Testis (tissue), 3 donors: Measurements from ENCODE around the gene GSTT2. TPM values are rescaled to one million over a fixed set of nuclear protein-coding genes. Genes with fewer than 3 reads are reported as not detected.
"Not testable (repeated sequence)": the region's sequence is repeated elsewhere in the genome, so short reads cannot be mapped to it uniquely, and the experiment has no call there.

Source experiments
- DNase-seq: peaks from one replicate; pipeline ENCODE4 v3.0.0-alpha.2; 2019
- H3K27ac ChIP-seq, 2 donors: fragments of 200-600 bp; sonication (generic); one replicate each; pipeline ENCODE4 v1.5.1; 2019
- H3K27me3 ChIP-seq: fragments of 200-600 bp; sonication (generic); one replicate; pipeline ENCODE4 v1.5.1; 2019
- H3K36me3 ChIP-seq: fragments of 200-600 bp; sonication (generic); one replicate; pipeline ENCODE4 v1.5.1; 2017; ENCODE audit warnings: low read depth; ENCODE audit errors: missing control alignments
- H3K4me1 ChIP-seq: fragments of 200-600 bp; sonication (generic); one replicate; pipeline ENCODE4 v1.5.1; 2019
- H3K4me3 ChIP-seq, 2 donors: fragments of 200-600 bp; sonication (generic); one replicate each; pipeline ENCODE4 v1.5.1; 2017 to 2019
- H3K9me3 ChIP-seq: fragments of 200-600 bp; sonication (generic); one replicate; pipeline ENCODE4 v1.5.1; 2017
- CTCF ChIP-seq, 3 experiments: fragments of 450-650 bp in 2 of 3; fragments of 200-600 bp in 1 of 3; sonication (generic) in 1 of 3; IDR thresholded peaks; one replicate each; pipeline ENCODE4 v1.5.1; 2016 to 2019; ENCODE audit warnings: antibody characterized with exemption in 3 of 3, mild to moderate bottlenecking in 2 of 3, moderate library complexity in 1 of 3
- WGBS, 2 donors: methylation state at CpG; one replicate each; pipeline ENCODE4 v1.1.5; 2018; 5-methylcytosine and 5-hydroxymethylcytosine counted together
- intact Hi-C: fragments of 100-400 bp; cut with DNase I; formaldehyde crosslinking; loops from one replicate; pipeline ENCODE4 v1.15.1; 2023; ENCODE audit warnings: low total_unique reads
- polyA plus RNA-seq: library from polyadenylated mRNA; stranded (reverse); fragments of 350-450 nt; fragmentation: Illumina TruSeq; extraction: RNeasy Lipid Tissue Mini Kit (QIAGEN cat#74804); gene quantifications from one replicate; pipeline ENCODE4 v1.2.3, GENCODE V29; 2014; ENCODE audit warnings: low read depth, low replicate concordance; ENCODE audit not compliant: insufficient read depth
- total RNA-seq, 2 donors: library from RNA; depleted of rRNA; stranded (reverse); fragments of >200 nt; gene quantifications; one replicate each; pipeline ENCODE4 v1.2.3, GENCODE V29; 2016

The GSTT2 gene
- total and polyA plus RNA-seq, 3 donors from 2014 or later: 0.68 TPM; not detected in 2

GRCh38 chr22:23954193-23954990 lies 25.5 kb upstream of the GSTT2 start:
- WGBS, 2 donors: 71 to 82% methylated on average over 8 of the region's 8 CpGs

GRCh38 chr22:23954991-23955305 lies 25.0 kb upstream of the GSTT2 start:
- not testable (repeated sequence) for H3K27me3 ChIP-seq

More at GRCh38 chr22:23954193-23954990, 25.5 kb upstream of the GSTT2 start:
- intact Hi-C loops, H3K9me3 ChIP-seq, H3K36me3 ChIP-seq, H3K4me1 ChIP-seq, DNase-seq, H3K4me3 ChIP-seq, H3K27ac ChIP-seq, H3K27me3 ChIP-seq: not testable (repeated sequence)

GRCh38 chr22:23955886-23956285 lies 24.0 kb upstream of the GSTT2 start:
- H3K27me3 ChIP-seq, H3K9me3 ChIP-seq, H3K27ac ChIP-seq, DNase-seq, H3K36me3 ChIP-seq, intact Hi-C loops, H3K4me1 ChIP-seq, H3K4me3 ChIP-seq: not testable (repeated sequence)
- WGBS, 2 donors: 70 to 79% methylated on average over 8 of the region's 8 CpGs

More at GRCh38 chr22:23954991-23955305, 25.0 kb upstream of the GSTT2 start:
- H3K27ac ChIP-seq, DNase-seq, H3K4me1 ChIP-seq, H3K36me3 ChIP-seq, H3K4me3 ChIP-seq, intact Hi-C loops, H3K9me3 ChIP-seq: not testable (repeated sequence)
- 86 to 92% methylated on average over 5 to 6 of the region's 6 CpGs for WGBS, 2 donors

GRCh38 chr22:23956301-23956900 lies 23.5 kb upstream of the GSTT2 start:
- WGBS, 2 donors: 34 to 49% methylated on average over 12 of the region's 12 CpGs
- H3K4me1 ChIP-seq, H3K27ac ChIP-seq, H3K4me3 ChIP-seq, H3K9me3 ChIP-seq, intact Hi-C loops, H3K27me3 ChIP-seq, H3K36me3 ChIP-seq: not testable (repeated sequence)
- TF ChIP-seq CTCF (IDR thresholded peaks at IDR 0.05): peak; percentile 75 to 91 (median 81)
- peak; percentile 91 for DNase-seq

GRCh38 chr22:23961084-23961771 lies 18.7 kb upstream of the GSTT2 start, which contains the start of gene GSTT2B:
Gene GSTT2B, minus strand, starts transcription at chr22:23961195. Its CDS starts 64 bp downstream, at chr22:23961131.
- H3K4me3 ChIP-seq, H3K27ac ChIP-seq, H3K36me3 ChIP-seq, H3K27me3 ChIP-seq, DNase-seq, intact Hi-C loops, H3K9me3 ChIP-seq, H3K4me1 ChIP-seq: not testable (repeated sequence)
- no CpG with 5 or more reads among the region's 43 CpGs for WGBS, 2 donors

- no CpG with 5 or more reads among the region's 18 CpGs for WGBS, 2 donors
Observed at GRCh38 chr22:23966094-23966493, 13.8 kb upstream of the GSTT2 start.

GRCh38 chr22:23966568-23966967 lies 13.4 kb upstream of the GSTT2 start, which contains the start of gene DDTL:
Gene DDTL, plus strand, starts transcription at chr22:23966888. Its CDS starts 27 bp downstream, at chr22:23966915.
- H3K4me1 ChIP-seq, H3K27ac ChIP-seq, H3K27me3 ChIP-seq, H3K36me3 ChIP-seq, H3K4me3 ChIP-seq, intact Hi-C loops, DNase-seq, H3K9me3 ChIP-seq: not testable (repeated sequence)
- WGBS, 2 donors: no CpG with 5 or more reads among the region's 30 CpGs

More at GRCh38 chr22:23966094-23966493, 13.8 kb upstream of the GSTT2 start:
- H3K4me1 ChIP-seq, H3K9me3 ChIP-seq, DNase-seq, H3K27ac ChIP-seq, intact Hi-C loops, H3K36me3 ChIP-seq, H3K4me3 ChIP-seq, H3K27me3 ChIP-seq: not testable (repeated sequence)
